CMK (cell line): ENCODE data around the gene RIMS3.

ENCODE experiments used
- DNase-seq: peaks from one replicate; pipeline ENCODE4 v3.0.0-alpha.2; 2010; ENCODE audit warnings: low read depth

The RIMS3 gene

GRCh38 chr1:40691538-40692428 lies 26.3 kb upstream of the RIMS3 start, which contains the start of gene NFYC:
TSS of gene NFYC (plus strand) at chr1:40691704. CDS start at chr1:40738844, 47,140 bp downstream.
- DNase-seq = peak; percentile 96

DNA sequence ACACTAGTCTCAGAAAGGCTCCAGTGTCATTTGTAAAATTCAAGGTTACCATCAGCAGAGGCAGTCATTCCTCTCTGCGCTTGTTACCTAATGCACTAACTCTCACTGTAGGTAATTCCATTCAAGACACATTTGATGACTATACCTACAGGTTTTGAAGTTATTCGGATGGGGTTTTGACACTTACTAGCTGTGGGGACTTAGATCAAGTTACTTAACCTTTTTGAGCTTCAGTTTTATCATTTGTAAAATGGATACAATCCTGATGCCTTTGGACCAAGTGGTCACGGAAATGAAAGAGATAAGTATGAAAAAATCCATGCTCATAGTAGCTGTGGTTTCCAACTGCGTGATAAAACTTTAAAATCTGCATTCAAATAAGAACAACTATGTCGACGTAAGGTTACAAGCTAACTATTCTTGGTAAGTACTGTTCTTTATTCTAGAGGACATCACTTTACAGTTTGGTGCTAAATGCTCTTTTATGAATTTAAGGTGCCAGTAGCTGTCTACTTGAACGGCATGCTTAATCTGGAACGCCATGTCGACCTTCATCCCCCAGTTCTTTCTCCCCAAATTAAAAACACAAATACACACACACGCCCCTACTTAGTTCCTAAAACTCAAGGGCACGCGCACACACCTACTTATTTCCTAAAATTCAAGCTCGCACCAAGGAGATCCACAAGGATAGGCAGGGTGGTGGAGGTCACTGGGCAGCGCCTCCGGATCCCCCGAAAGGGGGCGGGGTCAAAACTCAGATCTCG lies 25.5 kb upstream of the RIMS3 start:
- DNase-seq = no peak

GRCh38 chr1:40689737-40690136 lies 24.3 kb upstream of the RIMS3 start:
- no peak for DNase-seq

- DNase-seq = no peak
These were observed 22.2 kb upstream of the RIMS3 start for GRCh38 chr1:40687661-40688060.

GRCh38 chr1:40687059-40687458 lies 21.6 kb upstream of the RIMS3 start:
- no peak for DNase-seq

- no peak for DNase-seq
These were observed 19.2 kb upstream of the RIMS3 start for GRCh38 chr1:40684669-40685068.

- DNase-seq = no peak
These were observed 13.9 kb upstream of the RIMS3 start for GRCh38 chr1:40679165-40679953.

- DNase-seq = no peak
These were observed 11.0 kb upstream of the RIMS3 start for GRCh38 chr1:40676501-40676900.

DNA sequence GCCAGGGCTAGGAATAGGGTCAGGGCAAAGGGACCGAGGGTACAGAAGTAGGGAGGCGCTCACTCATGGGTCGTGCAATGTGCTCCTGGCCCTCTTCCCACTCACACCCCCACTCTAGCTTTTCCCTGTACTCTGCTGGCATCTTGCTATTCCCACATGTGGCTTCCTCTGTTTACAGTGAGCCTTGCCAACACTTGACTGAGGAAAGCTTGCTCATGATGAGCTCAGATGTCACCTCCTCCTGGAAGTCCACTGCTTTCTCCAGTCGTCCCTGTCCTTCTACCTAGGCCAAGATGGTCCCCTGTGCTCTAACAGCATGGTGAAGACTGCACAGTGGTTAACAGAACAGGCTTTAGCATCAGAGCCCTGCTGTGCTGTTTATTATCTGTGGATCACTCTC lies 8.0 kb upstream of the RIMS3 start:
- no peak for DNase-seq

GRCh38 chr1:40668769-40669525 lies 3.5 kb upstream of the RIMS3 start:
- DNase-seq = peak; percentile 73

- no peak for DNase-seq
These were observed 691 bp downstream of the RIMS3 start for GRCh38 chr1:40664791-40665190.

DNA sequence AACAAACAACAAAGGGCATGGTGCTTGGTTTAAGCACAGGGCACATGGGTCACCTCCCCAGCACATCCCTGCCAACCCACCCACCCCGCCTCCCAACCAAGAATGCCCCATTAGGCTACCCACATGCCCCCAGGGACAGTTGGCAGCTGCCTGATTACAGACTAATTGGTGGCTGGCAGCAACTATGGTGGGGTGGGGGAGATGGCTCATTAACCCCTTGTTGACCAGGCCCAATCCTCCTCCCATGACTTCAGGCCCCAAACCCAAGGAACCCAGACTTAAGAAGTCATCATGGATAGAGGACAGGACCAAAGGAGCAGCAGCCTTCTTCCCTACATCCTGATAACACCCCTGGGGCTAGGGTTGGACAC lies 1.3 kb downstream of the RIMS3 start:
- DNase-seq = no peak

DNA sequence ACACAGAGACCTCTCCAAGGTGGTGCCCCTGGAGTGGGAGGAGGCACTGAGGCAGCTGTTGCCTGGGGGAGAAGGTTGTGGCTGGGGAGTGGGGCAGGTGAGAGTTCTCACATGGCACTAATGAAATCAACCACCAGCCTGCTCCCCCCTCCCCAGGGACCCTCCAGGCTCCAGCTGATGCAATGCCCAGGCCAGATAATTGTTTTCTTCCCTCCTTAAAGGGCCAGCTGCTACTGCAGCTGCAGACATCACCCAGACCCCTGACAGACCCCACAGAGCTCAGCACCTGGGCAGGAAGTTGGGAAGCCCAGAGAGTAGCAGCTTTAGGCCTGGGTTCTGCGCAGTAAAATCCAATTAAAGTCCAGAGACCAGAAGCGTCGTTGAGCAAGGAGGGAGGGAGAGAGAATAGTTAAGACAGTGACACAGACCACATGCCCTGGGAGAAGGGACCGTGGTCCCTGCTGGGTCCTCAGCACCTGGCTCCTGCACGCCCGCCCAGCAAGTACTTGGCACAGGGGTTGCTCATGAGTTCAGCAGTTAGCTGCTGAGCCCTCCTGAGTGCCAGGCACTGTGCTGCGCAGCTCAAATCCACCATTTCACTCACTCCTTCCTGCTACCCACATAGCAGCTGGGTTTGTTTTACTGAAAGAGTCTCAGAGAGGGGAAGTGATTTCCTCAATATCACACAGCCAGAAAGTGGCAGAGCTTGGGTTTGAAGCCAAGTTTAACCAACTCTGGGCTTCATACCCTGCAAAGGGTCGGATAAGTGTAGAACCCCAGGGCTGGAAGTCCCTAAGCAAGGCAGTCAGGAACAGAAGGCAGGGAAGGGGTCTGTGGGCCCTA lies 1.9 kb downstream of the RIMS3 start:
- DNase-seq = no peak

DNA sequence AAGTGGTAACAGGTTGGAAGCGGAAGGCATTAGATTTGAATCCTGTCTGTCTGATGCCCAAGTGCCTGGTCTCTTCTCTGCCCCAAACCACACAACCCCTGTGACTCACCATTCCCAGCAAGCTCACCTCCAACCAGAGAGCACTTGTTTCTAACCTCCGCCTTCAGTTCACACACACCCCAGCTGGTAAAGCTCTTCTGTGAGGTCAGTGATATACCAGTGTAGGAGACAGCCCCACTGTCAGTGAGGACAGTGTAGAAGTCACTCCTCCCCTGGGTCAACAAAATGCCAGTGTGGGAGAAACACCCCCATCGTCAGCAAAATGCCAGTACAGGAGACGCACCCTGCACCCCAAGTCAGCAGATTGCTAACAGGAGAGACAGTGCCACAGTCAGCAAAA lies 2.6 kb downstream of the RIMS3 start:
- DNase-seq = no peak

- no peak for DNase-seq
These were observed 3.3 kb downstream of the RIMS3 start for GRCh38 chr1:40662151-40662550.

DNA sequence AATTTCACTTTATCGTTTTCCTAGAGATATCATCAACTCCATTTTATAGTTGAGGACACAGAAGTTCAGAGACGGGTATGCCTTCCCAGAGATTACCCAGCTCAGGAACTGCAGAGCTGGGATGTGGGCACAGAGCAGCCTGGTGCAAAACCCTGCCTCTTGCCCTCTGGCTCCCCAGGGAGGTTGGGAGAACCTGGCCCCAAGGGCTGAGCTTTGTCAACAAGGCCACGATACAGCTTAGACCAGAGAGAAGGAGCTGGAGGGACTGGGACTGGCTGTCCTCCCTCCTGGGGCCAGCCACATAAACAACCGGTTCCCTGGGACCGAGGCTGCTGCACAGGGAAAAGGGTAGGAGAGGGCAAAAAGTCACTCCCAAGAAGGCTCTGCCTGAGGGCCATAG lies 3.8 kb downstream of the RIMS3 start:
- no peak for DNase-seq

- DNase-seq = no peak
These were observed 5.9 kb downstream of the RIMS3 start for GRCh38 chr1:40659649-40659947.

DNA sequence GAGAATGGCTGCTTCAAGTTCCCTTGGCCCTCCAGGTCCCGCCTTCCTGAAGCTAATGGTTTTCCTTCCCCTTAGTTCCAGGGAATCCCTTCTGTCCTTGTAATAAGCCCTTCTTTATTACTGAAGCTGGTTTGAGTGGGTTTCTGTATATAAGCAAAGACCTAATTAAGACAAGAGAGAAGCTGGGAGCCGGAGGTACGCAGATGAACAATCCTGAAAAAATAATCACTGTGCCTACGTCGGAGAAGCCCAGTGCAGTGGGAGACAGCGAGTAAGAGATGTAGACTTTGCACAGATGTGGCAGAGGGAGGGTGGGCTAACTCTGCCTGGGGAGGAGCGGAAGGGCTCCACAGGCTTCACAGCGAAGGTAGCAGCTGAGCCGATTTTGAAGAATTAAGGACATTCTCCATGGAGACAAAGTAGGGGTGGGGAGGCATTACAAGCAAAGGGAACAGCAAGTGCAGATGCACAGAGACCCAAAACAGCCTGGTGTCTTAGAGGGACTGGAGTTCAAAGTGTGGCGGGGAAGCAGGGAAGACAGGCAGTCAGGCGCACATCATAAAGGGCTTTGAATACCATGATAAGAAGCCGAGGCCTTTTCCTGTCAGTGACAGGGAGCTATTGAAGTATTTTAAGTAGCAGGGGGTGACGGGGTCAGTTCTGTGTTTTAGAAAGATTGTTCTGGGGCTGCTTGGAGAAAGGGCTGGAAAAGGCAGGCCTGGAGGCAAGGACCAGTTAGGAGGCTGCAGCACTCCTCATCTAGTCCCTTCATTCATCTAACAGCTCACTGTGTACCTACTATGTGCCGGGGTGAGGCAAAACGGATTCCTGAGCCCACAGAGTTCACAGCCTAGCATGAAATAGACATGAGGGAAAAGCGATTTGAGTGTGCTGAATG lies 6.5 kb downstream of the RIMS3 start:
- no peak for DNase-seq

DNA sequence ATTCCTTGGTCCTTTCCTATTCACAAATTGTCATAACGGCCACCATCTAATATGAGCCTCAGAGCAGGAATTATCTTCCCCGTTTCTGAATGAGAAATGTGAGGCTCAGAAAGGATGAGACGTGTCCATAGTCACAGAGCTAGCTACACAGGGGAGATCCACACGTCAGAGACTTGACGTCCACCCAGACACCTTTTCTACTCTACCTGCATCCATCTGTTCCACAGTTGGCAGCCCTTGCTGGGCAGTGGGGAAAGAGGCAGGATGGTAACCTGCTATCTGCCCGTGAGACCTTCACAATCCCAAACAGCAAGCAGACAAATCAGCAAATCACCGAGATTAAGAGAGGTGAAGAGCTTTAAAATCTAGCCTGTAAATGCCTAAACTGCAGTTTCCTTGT lies 8.4 kb downstream of the RIMS3 start:
- DNase-seq = no peak
